Activated naive CD4-positive, alpha-beta T cell (primary cell): ENCODE data around the gene BMAL1.

Experiments
- DNase-seq, 4 experiments: peaks; one replicate each; lab custom pipeline; 2025; lab: John Stamatoyannopoulos, UW

BMAL1 gene

DNA sequence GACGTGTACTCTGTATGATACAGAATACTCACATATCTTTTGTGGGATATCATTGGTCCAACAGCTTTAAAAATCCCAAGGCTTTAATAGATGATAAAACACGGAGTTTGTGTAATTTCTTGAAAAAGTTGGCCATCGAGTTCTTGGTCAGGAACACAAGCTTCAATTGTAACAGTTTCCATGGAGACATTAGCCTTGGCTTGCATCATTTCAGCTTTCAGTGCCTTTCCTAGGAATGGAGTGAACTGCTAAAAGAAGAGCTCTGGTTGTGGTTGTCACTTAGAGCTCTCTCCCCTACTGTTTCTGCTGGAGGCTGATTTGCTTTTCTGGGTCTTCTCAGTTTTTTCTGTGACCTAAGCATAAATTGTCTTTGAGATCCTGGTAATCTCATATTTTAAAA is 14.2 kb downstream of the BMAL1 start:
- DNase-seq: no peak

DNA sequence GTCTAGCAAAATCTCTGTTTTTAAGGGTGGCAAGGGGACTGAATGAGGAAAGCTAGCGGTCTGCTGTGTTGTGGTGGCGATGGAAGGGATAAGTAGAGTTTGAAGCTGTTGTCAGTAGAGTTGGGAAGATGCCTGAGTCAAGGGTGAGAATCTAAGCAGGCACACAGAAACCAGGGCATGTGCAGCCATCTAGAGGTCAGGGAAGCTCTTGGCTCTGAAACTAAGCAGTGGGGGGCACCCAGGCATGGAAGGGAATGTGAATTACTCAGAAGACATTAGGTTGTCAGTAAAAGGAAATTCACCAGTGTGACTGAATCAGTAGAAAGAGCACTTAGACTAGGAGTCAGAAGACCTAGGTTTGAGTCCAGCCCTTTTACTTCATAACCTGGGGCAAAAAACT is 15.4 kb downstream of the BMAL1 start:
- no peak for DNase-seq

DNA sequence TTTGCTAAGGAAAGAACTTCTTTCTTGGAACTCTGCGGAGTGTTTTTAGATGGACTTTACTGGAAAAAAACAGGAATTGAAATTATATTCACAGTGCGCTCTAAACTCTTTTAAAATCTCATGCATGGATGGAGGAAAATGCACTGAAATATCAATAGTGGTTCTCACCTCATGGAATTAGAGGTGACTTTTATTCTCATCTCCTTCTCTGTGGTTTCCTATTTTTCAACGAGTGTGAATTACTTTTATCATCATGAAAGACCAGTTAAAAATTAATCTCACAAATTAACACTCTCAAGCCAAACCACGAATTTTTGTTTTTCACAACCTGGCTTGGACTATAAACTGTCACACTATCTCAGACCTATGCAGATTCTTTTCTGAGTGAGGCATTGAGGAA is 16.6 kb downstream of the BMAL1 start:
- no peak for DNase-seq

DNA sequence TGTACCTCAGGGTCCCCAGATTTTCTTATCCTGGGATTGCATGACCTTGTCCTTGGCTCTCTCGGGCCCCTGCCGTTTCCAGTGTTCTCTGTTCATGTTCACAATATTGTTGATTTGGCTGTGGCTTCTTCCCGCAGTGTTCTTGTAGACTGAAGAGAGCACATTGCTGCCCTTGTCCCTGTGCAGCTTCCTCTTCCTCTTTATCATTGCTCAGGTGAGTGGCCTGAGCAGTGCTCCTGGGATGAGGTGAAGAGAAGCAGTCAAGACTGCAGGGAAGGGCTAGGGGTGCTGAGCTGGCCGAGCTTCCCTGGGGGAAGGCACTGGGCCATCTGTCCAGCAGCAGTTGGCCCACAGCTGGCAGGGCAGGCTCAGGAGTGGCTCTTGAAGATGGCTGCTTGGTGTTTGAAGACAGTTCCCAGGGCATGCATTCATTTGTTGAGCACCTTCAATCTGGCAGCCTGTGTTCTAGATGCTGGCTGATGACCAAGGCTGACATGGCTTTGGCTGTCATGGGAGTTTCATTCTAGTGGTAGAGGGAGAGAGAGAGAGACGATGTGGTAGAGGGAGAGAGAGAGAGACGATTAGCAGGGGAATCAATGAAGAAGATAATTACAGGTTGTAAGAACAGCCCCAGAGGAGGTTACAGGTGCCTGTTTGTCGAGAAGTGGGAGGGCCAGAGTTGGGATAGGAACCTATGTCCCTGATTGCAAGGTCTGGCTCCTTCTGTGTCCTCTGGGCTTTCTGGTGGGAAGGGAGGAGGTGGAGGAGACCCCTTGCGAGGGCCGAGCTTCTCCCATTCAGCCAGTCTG is 17.4 kb downstream of the BMAL1 start:
- no peak for DNase-seq

DNA sequence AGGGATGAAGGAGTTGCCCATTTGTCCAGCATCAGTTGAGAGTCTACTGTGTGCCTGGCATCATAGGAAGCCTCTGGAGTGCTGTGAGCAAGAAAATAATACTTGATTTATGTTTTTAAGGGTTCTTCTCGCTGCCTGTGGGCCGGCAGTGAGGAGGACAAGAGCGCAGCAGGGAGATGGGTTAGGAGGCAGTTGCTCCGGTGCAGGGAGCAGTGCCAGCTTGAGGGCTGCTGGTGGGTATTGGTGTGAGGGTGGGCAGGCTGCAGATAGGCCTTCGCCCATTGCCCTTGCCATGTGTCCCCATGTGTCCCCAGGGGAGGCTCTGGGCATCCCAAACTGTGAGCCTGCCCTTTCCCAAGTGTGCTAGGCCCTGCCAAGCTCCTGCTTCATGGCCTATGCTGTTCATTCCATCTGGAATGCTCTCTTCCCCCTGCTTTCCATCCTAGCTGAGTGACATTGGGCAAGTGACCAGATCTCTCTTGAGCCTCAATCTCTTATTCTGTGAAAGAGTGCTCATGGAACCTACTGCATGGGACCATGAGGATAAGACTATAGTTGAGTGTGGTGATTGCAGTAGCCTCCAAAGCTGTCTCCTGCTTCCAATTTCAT is 19.8 kb downstream of the BMAL1 start:
- no peak for DNase-seq

DNA sequence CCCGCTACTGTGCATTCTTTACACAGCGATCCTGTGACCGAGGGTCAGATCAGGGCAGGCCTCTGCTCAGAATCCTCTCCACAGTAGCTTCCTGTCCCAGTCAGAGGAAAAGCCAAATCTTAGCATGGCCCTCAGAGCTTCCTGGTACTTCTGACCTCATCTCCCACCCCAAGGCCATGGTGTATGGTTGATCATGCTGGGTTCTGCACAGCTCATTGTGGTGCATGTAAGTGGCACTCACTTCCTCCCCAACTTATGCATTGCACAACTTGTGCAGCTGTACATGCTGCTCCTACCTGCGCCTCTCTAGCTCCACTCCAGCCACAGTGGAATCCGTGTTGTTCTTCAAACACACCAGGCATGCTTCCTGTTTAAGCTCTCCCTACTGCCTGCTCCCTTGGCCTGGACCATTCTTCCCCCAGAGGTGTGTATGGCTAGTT is 20.3 kb downstream of the BMAL1 start:
- DNase-seq: no peak

DNA sequence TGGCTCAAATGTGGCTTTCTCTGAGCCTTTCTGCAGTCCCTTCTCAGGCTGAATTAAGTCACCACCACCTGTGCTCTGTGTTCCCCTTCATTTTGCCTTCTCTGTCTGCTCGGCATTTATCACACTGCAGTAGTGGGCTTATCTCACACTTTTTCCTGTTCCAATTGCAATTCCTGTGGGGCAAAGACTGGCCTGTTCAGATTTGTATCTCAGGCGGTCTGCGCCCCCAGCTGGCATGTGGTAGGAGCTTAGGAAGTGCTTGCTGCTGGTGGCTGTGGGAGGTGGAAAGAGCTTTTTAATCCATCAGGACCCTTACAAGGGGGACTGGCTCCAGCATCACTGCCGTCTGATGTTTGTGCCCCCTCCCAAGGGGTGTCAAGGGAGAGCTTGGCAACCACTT is 21.2 kb downstream of the BMAL1 start:
- no peak for DNase-seq

DNA sequence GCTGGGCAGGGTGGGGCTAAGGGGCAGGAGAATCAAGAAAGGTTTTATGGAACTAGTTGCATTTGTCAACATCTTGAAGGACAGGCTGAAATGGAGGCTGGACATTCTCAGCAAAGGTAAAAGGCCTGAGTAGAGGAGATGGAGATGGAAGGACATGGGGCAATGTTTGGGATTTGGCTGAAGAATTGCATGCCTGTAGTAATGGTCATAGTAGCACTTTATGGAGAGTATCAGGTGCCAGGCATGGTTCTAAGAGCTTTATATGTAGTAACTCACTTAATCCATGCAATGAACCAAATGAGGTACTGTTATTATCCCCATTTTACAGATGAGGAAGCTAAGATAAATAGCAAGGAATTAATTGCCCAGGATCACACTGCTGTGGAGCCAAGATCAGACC is 23.9 kb downstream of the BMAL1 start:
- DNase-seq: no peak

DNA sequence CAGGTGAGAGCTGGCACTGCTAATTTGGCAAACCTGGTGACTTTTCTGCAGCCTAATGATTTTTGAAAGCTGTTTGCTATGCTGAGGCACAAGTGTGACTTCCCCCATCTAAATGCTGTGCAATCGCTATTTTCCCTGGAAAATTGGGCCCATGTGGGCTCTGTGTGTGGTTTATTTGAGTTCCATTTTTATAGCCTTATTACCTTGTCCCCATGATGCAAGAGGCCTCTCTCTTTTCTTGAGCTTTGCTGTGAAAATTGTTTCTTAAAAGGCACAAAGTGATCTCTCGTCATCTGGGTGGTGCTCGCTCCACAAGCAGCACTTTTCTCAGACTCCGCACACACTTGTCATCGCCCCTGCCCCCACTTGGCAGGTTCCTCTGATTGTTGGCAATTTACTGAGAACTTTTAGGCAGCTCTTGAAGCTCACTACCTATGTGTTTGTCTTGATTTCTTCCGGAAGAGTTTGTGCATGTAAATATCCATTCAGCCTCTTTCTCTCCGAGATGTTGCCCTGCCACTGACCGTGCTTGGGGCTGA is 24.9 kb downstream of the BMAL1 start:
- DNase-seq: no peak

DNA sequence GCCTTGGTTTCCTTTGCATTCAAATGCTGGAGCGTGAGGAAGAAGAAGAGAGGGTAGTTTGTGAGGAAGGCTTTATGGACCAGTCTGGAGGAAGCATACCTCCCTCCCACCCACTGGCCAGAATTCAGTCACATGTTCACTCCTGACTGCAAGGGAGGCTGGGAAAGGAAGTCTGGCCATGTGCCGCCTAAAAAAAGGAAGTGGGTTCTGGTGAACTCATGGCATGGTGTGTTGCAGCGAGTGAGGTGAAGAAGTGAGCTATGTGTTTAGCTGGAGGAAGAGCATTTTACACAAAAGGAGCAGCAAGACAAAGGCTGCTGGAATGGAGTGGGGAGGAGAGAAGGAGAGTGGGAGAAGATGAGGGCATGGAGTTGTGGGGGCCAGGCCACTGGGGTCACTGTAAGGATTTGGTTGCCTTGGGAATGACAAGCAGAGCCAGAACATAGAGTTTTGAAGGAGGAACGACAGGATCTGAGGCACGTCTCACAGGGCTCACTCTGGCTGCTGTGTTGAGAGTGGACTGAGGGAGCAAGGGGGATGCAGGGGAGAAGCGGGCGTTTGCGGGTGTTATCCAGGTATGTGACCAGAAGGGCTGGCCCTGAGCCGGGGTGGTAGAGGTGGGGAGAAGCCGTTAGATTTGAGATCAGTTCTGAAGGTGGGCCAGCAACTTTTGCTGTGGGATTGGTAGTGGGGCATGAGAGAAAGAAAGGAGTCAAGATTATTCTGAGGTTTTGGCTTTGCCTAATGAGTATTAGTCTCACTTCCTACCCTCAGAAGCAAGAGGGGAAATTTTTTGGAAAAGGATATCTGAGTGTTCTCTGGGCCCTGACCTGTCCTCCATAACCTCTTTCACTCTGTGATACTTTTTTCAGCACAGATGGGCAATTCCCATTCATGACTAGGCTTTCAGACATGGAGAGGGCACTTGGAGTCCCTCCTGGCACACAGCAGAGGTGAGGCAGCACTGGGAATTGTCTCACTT is 26.4 kb downstream of the BMAL1 start:
- DNase-seq: no peak

DNA sequence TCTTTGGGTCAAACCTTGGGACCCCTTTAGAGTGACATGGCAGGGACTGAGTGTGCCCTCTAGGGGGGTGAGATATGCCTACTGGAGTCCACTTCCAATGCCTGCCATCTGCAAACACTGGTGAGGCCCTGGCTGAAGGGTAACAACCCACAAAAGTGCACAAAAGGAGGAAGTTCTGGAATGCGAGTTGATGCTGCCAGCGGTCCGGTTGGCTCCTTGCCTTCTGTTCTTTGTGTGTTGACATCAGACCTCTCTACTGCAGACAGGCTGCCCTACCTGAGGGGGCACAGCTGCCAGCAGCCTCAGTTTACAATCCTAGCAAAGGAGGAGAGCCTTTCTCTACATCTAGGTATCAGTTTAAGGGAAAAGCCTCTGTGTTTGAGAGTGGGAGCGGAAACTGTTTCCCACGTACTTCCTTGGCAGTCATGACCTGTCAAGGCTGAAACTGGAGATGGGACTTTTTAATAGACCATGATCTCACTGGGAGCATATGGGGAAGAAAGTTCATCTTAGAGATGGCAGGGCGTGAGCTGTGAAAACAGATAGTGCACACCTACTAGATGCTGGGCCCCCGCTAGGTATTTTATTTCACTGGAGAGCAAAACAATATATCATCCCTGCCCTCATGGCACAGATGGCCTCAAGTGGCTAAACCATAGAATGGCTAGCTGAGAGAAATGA is 27.2 kb downstream of the BMAL1 start:
- DNase-seq: no peak

DNA sequence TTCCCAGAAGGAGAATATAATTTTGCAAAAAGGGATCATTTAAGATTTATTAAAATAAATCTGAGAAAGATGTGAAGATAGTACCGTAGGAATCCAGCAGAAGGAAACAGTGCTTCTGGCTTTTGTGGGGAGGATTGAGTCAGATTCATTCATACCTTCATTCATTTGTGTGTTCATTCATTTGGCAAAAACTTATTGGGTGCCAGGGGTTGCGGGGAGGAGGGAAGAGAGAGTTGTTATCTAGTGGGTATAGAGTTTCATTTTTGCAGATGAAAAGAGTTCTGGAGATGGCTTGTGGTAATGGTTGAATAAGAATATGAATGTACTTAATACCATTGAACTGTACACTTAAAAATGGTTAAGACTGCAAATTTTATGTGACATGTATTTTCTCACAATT is 31.1 kb downstream of the BMAL1 start:
- DNase-seq: no peak

DNA sequence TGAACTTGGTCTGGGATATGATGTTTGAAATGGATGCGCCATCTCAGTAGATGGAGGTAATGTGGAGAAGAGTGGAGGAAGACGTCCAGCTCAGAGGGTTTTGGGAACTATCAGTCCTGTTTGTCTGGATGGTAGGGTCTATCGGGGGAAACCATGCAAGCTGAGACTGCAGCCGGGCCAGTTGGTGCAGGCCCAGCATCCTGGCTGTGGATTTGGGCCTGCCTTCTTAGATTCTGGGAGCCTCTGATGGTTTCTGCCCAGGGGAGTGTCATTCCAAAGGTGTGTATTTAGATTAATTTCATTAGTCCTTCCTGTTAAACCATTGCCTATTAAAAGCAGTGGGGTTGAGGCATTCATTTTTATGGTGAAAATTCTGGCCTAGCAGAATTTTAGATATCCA is 31.6 kb downstream of the BMAL1 start:
- no peak for DNase-seq

DNA sequence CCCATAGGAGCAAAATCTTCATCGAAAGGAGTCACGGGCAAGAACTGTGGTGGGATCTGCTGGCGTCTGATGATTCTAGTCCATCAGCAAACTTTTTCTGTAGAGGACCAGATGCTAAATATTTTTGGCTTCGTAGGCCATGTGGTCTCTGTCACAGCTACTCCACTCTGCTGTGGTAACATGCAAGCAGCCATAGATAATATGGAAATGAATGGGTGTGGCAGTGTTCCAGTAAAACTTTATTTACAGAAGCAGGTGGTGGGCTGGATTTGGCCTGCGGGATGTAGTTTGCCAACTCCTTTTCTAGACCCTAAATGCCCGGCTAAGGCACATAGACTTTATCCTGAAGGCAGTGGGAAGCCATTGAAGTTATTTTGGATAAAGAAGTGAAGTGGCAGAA is 32.9 kb downstream of the BMAL1 start:
- DNase-seq: no peak

DNA sequence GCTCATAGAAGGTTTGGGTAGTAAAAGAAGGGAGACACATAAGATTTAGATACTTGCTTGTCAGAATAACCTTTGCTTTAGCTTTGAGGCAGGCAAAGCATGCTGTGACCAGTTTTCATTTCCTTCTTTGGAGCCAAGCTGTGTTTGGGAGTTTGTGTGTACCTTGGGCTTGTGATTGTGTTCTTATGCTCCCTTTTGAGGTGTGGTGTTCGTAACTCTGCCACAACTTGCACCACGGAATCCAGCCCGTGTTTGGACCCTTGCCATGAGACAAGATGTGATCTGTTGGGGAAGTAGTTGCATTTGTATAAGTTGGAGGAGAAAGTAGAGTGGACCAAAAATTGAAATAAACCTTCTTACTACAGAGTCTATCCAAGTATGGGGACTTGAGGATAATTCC is 34.0 kb downstream of the BMAL1 start:
- no peak for DNase-seq

DNA sequence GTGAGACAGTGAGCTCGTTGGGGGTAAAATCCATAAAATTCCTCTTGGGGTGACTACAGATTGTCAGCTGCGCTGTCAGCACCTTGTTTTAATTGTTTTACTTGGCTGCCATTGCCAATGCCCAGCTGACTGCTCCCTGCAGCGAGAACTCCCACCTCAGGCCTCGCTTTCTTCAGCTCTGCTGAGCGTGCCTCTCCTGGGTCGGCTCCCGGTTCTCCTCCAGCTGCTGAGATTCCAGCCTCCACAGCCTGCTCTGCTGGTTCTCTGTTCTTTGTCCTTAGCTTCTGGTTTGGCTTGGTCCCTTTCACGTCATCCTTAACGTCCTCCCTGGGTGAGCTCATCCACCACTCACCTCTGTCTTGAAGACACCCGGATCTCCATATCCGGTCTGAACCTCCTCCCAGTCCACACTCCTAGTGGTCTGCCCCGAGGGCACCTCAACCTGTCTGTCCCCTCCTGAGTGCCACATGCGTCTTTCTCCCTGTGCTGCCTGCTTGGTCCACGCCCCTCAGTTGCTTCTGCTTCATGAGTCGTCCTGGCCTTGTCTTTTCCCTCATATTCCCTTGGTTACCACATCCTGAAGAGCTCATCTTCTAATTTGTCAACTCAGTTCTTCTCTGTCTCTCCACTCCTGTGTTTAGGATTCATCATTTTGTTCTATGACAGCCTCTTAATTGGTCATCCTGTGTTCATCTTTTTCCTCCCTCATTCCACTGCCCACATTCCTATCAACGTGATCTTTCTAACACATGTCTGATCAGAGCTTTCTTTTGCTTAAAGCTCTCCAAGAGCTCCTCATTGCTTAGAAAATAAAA is 35.6 kb downstream of the BMAL1 start:
- no peak for DNase-seq

DNA sequence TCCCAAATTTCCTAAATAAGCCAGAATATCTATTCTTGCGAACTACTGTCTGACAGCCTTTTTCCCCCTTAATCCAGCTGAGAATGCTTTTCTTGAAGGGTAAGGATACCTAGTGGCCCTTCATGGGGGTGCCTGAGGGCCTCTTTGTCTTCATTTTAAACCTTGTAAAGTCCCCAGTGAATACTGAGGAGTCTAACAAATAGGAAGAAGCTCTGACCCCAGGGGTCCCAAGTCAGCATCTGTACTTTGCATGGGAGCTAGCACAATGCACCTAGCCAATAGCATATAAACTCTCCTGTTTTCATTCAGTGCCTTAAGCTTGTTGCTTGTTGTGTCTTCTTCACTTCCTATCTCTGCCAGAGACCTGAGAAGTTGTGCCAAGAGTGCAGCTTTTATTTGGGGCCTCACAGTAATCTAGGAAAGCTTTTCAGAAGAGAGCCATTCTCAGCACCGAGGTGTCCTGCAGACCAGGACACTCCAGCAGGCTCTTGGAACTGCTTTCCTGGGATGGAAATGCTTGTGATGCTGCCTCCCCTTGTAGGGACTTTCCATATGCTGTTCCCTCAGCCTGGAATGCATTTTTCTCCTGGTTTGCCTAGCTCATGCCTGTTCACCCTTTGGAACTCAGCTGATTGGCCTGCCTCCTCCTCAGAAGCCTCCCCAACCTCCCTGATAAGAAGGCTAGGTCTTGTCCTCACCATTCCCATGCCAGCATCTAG is 37.2 kb downstream of the BMAL1 start:
- no peak for DNase-seq

DNA sequence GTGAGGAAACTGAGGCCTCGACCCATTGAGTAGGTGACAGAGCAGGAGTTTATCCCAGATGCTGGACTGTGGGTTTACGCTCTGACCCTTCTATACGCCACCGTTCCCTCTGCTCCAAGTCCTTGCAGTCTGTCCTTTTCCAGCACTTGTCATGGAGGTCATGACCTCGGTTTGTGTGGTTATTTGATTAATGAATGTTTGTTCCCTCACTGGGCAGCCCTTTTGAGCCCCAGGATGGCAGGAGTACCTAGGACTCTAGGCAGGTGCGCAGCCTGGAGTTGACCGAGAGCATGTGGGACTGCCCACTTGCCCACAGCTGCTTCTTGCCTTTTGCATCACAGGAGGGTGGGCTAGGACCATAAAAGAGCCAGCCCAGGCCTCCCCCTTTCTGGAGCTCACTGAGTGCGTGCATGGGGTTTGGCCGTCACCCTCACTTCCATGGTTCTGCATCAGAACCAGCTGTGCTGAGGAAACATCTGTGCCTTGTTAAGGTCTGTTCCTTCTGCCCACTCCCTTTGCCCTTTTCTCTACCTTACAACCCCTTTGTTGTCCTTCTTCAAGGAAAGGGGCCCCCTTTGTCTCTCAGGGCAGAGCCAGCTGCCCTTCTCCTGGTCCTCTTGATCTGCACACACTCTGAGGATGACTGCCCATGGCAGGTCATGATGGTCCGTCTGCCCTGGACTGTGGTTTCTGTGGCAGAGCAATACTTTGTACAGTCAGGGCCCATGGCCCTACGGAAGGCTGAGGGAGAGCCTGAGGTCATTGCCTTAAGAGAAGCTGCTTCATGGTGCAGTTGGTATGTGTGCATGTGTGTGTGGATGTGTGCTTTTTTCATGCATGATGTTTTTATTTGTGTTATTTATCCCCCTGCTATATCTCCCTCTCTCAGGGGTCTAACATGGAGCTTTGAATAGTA is 38.2 kb downstream of the BMAL1 start:
- DNase-seq: no peak

DNA sequence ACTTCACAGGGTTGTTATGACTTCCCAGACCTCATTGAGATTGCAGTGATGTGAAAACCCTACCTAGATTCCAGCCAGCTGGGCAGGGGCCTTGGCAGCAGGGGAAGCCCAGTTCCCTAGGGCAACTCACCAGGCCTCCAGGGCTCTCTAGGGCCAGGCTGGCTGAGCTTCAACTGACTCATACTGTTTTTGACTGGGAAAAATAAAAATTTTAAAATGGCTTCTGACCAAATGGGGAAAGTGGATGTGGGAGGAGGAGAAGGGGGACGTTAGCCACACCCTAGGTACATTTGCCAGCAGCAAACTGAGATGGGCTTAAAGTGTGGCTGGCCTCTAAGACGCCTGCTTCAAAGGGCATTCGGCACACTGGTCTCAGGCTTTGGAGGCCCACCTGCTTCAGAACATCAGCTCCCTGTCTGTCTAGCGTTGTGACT is 39.0 kb downstream of the BMAL1 start:
- DNase-seq: no peak
